ENCODE results near the gene SLC13A3.

- TF ChIP-seq CTCF (conservative IDR thresholded peaks at IDR 0.05; ENCODE audit: low read length) (no peak), EZH2phosphoT487 (IDR thresholded peaks at IDR 0.05; ENCODE audit: borderline replicate concordance) (no peak)
These were observed 12.4 kb downstream of the SLC13A3 start for GRCh38 chr20:46638898-46639274.
